Left ventricle myocardium inferior (tissue), 1 donor: ENCODE data around the gene CUTA. TPM values are rescaled to one million over a fixed set of nuclear protein-coding genes. Genes with fewer than 3 reads are reported as not detected.
A peak's percentile ranks its signal among the peaks of the same experiment; 100 is the strongest.
"Not testable (repeated sequence)": the region's sequence is repeated elsewhere in the genome, so short reads cannot be mapped to it uniquely, and the experiment has no call there.

Source experiments
- DNase-seq: peaks from one replicate; pipeline ENCODE4 v3.0.0-alpha.2; 2020
- H3K27ac ChIP-seq: fragments of 200-600 bp; replicated peaks from 2 replicates; pipeline ENCODE4 v1.8.0; 2021
- H3K27me3 ChIP-seq: fragments of 200-600 bp; 2 replicates; pipeline ENCODE4 v1.8.0; 2021; ENCODE audit warnings: low read depth
- H3K36me3 ChIP-seq: fragments of 200-600 bp; 2 replicates; pipeline ENCODE4 v1.8.0; 2021
- H3K4me1 ChIP-seq: fragments of 200-600 bp; 2 replicates; pipeline ENCODE4 v1.8.0; 2021
- H3K4me3 ChIP-seq: fragments of 200-600 bp; 2 replicates; pipeline ENCODE4 v1.8.0; 2021; ENCODE audit warnings: mild to moderate bottlenecking, moderate library complexity
- H3K9me3 ChIP-seq: fragments of 200-600 bp; replicated peaks from 2 replicates; pipeline ENCODE4 v1.8.0; 2021
- CTCF ChIP-seq: fragments of 200-600 bp; IDR thresholded peaks from 2 replicates; pipeline ENCODE4 v1.8.0; 2021; ENCODE audit warnings: antibody characterized with exemption, mild to moderate bottlenecking, borderline replicate concordance
- intact Hi-C: fragments of 100-400 bp; cut with micrococcal nuclease; formaldehyde crosslinking; loops from one replicate; pipeline ENCODE4 v1.11.0; 2022
- total RNA-seq: library from RNA; stranded (reverse); fragmentation: NEBNext Ultra II Directional; extraction: Animal tissue kit (Norgen Biotek cat#: 25700); gene quantifications from one replicate; pipeline ENCODE4 v1.2.1, GENCODE V29; 2021
- donor health status: DM: no; HTN: yes; CAD: no; lungs with severe emphysema.

The CUTA gene
- total RNA-seq, 1 donor from 2014 or later, result 107 TPM

GRCh38 chr6:33404884-33405283 lies 13.0 kb downstream of the CUTA start:
- Histone ChIP-seq H3K9me3 (no peaks in the 10 kb centered on the region), H3K36me3 (no peaks in the 10 kb centered on the region), H3K4me3 (no peak overlapping the region), H3K27ac (no peak overlapping the region), H3K4me1 (peaks cover 3% of the 10 kb centered on the region), H3K27me3 (no peaks in the 10 kb centered on the region)
- intact Hi-C loops, result no loop called here
- no peak for TF ChIP-seq CTCF
- DNase-seq, result no peak

- H3K9me3 ChIP-seq, H3K36me3 ChIP-seq, H3K4me3 ChIP-seq, H3K4me1 ChIP-seq, H3K27me3 ChIP-seq, intact Hi-C loops, DNase-seq, H3K27ac ChIP-seq: not testable (repeated sequence)
Observed at GRCh38 chr6:33399881-33400280, 18.0 kb downstream of the CUTA start.

GRCh38 chr6:33398601-33399000 lies 19.3 kb downstream of the CUTA start:
- H3K4me1 ChIP-seq, intact Hi-C loops: not testable (repeated sequence)

GRCh38 chr6:33397541-33397940 lies 20.4 kb downstream of the CUTA start:
- DNase-seq, result no peak
- no peak for TF ChIP-seq CTCF
- no peak overlapping the region for H3K4me3 ChIP-seq
- intact Hi-C loops, result no loop called here
- no peaks in the 10 kb centered on the region for H3K4me1 ChIP-seq
- H3K27ac ChIP-seq, result no peak overlapping the region
- H3K36me3 ChIP-seq, result no peaks in the 10 kb centered on the region
- H3K9me3 ChIP-seq, result no peaks in the 10 kb centered on the region
- H3K27me3 ChIP-seq, result no peaks in the 10 kb centered on the region

More at GRCh38 chr6:33398601-33399000, 19.3 kb downstream of the CUTA start:
- not testable (repeated sequence) for H3K4me3 ChIP-seq, H3K27me3 ChIP-seq, DNase-seq, H3K27ac ChIP-seq, H3K9me3 ChIP-seq, H3K36me3 ChIP-seq

GRCh38 chr6:33392979-33393378 lies 24.9 kb downstream of the CUTA start:
- Histone ChIP-seq H3K36me3 (no peaks in the 10 kb centered on the region), H3K4me3 (no peak overlapping the region), H3K9me3 (no peaks in the 10 kb centered on the region), H3K27ac (no peak overlapping the region), H3K4me1 (peaks cover 14% of the 10 kb centered on the region), H3K27me3 (no peaks in the 10 kb centered on the region)
- intact Hi-C loops, result no loop called here
- TF ChIP-seq CTCF, result no peak
- no peak for DNase-seq

GRCh38 chr6:33392595-33392948 lies 25.3 kb downstream of the CUTA start:
- TF ChIP-seq CTCF, result no peak
- Histone ChIP-seq H3K4me3 (peak overlapping the region; percentile 68), H3K4me1 (peaks cover 14% of the 10 kb centered on the region), H3K27ac (no peak overlapping the region), H3K9me3 (no peaks in the 10 kb centered on the region), H3K36me3 (no peaks in the 10 kb centered on the region), H3K27me3 (no peaks in the 10 kb centered on the region)
- intact Hi-C loops, result no loop called here
- DNase-seq, result no peak
